ENCODE data around the gene SAG. TPM values are rescaled to one million over a fixed set of nuclear protein-coding genes. Genes with fewer than 3 reads are reported as not detected.

The SAG gene
- total and polyA plus RNA-seq, 2 of the 13 experiments (the other 11 are each of a cell fraction or from before 2014, with no cell fraction given): not detected

- H3K9ac ChIP-seq (ENCODE audit: insufficient read depth, low read depth, low read length): no peak overlapping the region
- no peak; the same call in 2 of the 3 replicates for ATAC-seq
- TF ChIP-seq MLX (CRISPR knock-in tag; IDR thresholded peaks at IDR 0.05) (no peak), TRIM22 (IDR thresholded peaks at IDR 0.05) (no peak), ZNF761 (CRISPR knock-in tag; conservative IDR thresholded peaks at IDR 0.05) (no peak), HCFC1 (IDR thresholded peaks at IDR 0.05; ENCODE audit: low read depth, low read length) (no peak), FOXK1 (CRISPR knock-in tag; IDR thresholded peaks at IDR 0.05; ENCODE audit: borderline replicate concordance, low read depth) (no peak), NR2C2 (CRISPR knock-in tag; IDR thresholded peaks at IDR 0.05; ENCODE audit: borderline replicate concordance) (no peak), TEF (CRISPR knock-in tag; IDR thresholded peaks at IDR 0.05) (no peak), YY1 (IDR thresholded peaks at IDR 0.05; ENCODE audit: insufficient read depth, insufficient replicate concordance, low read depth, low read length) (no peak), MED8 (CRISPR knock-in tag; IDR thresholded peaks at IDR 0.05; ENCODE audit: insufficient replicate concordance) (no peak), ETV6 (CRISPR knock-in tag; conservative IDR thresholded peaks at IDR 0.05) (no peak), FOXO4 (CRISPR knock-in tag; conservative IDR thresholded peaks at IDR 0.05) (no peak), ZNF343 (CRISPR knock-in tag; IDR thresholded peaks at IDR 0.05) (no peak), LRRFIP1 (CRISPR knock-in tag; conservative IDR thresholded peaks at IDR 0.05) (no peak), ZNF232 (CRISPR knock-in tag; IDR thresholded peaks at IDR 0.05; ENCODE audit: borderline replicate concordance) (no peak)
- intact Hi-C loops (cut with micrococcal nuclease; ENCODE audit: unreplicated experiment): no loop called here
- peaks cover 53% of the 10 kb centered on the region for H3K4me1 ChIP-seq (ENCODE audit: insufficient read depth, low read length)
- no peak overlapping the region for H3K4me3 ChIP-seq (replicated peaks in 1 of 3; ENCODE audit: insufficient read depth in 1 of 3, low read depth in 2 of 3, low read length in 3 of 3)
- no peak overlapping the region for H3K4me2 ChIP-seq (ENCODE audit: low read depth, low read length)
- H3K79me2 ChIP-seq (ENCODE audit: insufficient read depth, low read length): peaks cover 69% of the 10 kb centered on the region
- in situ Hi-C loops (cut with HindIII; ENCODE audit: extremely low pct_ligation_motif_present, low pct_unique_long_range_greater_than_20kb): no loop called here
- H3K27me3 ChIP-seq (ENCODE audit: control insufficient read depth in 1 of 2, insufficient read depth in 2 of 2, low read length in 2 of 2): no peaks in the 10 kb centered on the region
- 94% methylated on average over 7 of the region's 7 CpGs for WGBS (ENCODE audit: low lambda C conversion rate)
- no peak for FAIRE-seq
- H2AFZ ChIP-seq (ENCODE audit: low read length): no peak overlapping the region
- peaks cover 4% of the 10 kb centered on the region; the same call in 1 of the 2 replicates for H3K9me3 ChIP-seq (ENCODE audit: low read length)
- DNase-seq (ENCODE audit: low spot score): no peak
- CTCF ChIA-PET (ENCODE audit: low intra/inter-chr PET ratio, low total read pairs): no interaction called here
- no TSS peak for BruUV-seq (replicated peaks)
- H3K27ac ChIP-seq (ENCODE audit: extremely low read length, insufficient read depth, low read length): no peak overlapping the region
- peaks cover 2 to 12% of the 10 kb centered on the region in 2 experiments; a peak in 4 of 5 replicates for H3K36me3 ChIP-seq (replicated peaks in 1 of 2; ENCODE audit: control insufficient read depth in 1 of 2, insufficient read depth in 2 of 2, low read length in 2 of 2)
- POLR2A ChIA-PET: interaction anchor here (1.0 kb wide), 1 partner anchor 27 kb away, joined by 3 read pairs; no protein-coding TSS in a partner anchor
- peaks cover 7% of the 10 kb centered on the region for H4K20me1 ChIP-seq (ENCODE audit: insufficient read depth, low read length)
Observed at GRCh38 chr2:233361297-233361696, 53.7 kb downstream of the SAG start.
